Measurements from ENCODE around the gene SYNPO.

Gene SYNPO

GRCh38 chr5:150624334-150625163 is 15.9 kb upstream of the SYNPO start:
- peak in 1 of 2 donors; percentile 15 for DNase-seq (ENCODE audit: low read depth in 2 of 2)

GRCh38 chr5:150625164-150625535 is 15.3 kb upstream of the SYNPO start:
- no peak for DNase-seq (ENCODE audit: low read depth in 2 of 2)

GRCh38 chr5:150625831-150626746 is 14.4 kb upstream of the SYNPO start:
- DNase-seq (ENCODE audit: low read depth in 2 of 2): no peak

DNA sequence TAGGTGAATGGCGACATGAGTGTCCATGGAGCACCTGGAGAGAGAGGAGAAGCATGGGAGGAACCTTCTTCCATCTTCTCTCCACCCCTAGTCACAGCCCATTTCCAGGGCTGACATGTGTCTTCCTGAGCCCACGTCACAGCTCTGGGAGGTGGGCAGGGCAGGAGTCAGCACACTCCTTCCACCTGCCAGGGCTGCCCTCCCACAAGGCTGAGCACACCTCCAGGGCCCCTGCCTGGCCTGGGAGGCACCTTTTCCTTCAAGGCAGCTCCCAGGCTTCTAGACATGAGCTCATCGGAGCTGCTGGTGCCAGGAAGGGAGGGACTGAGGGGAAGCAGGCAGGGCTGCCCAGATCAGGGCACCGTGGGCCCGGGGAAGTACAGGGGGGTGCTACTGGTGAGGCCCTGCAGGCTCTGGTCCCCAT is 13.6 kb upstream of the SYNPO start:
- DNase-seq (ENCODE audit: low read depth in 2 of 2): no peak

DNA sequence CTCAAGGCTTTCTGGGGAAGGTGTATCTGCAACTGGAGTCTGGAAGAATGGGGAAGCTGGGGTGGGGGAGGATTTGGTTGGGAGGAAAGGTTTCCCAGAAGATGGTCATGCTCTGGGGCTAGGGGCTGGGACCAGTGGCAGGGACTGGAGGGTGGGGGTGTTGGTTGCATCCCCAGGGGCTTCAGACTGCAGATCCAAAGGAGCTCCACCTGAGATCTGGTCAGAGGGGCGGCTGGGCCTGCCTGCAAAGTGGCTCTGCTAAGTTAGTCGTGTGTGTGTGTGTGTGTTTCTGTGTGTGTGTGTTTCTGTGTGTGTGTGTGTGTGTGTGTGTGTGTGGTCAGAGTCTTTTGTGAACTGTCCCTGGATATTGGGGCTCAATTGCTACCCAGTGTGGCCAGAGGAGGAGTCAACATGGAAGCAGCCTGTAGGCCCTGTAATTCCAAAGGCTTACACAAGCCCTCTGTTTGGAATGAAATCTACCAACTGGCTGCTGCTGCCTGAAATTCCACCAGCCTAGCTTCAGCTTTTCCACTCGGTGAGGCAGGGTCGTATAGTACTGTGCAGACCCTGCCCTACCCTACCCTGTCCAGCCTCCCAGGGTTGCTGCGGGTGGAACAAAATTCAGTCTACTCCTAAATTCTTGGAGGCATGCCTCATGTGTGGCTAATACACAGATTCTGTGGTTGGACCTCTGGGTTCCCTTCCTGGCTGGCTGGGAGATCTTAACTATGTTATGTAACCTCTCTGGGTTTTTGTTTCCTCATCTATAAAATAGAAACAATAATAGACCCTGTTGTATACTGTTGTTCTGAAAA is 12.5 kb upstream of the SYNPO start:
- DNase-seq (ENCODE audit: low read depth in 2 of 2): no peak

GRCh38 chr5:150628936-150629485 is 11.4 kb upstream of the SYNPO start:
- DNase-seq (ENCODE audit: low read depth in 2 of 2): no peak

GRCh38 chr5:150630016-150630415 is 10.4 kb upstream of the SYNPO start:
- no peak for DNase-seq (ENCODE audit: low read depth in 2 of 2)

GRCh38 chr5:150630461-150631325 is 9.8 kb upstream of the SYNPO start:
- no peak for DNase-seq (ENCODE audit: low read depth in 2 of 2)

- no peak for DNase-seq (ENCODE audit: low read depth in 2 of 2)
Observed at GRCh38 chr5:150631326-150631701, 9.1 kb upstream of the SYNPO start.

GRCh38 chr5:150632305-150633160 is 7.9 kb upstream of the SYNPO start:
- no peak for DNase-seq (ENCODE audit: low read depth in 2 of 2)

DNA sequence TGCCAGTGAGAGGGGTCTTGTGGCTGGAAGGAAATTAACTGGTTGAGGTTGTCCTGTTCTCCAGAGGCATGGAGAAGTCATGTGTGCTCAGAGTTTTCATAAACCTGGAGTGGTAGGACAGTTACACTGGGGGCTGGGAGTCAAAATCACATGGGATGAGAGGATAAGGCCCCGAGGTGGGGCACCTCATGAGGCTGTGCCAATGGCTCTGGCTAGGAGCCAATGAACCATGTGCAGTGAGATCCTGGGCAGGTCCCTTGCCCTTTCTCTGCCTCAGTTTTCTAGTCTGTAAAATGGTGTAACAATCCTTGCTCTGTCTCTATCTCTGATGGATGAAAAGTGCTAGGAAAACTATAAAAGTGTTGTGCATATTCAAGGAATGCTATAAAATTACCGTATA is 7.0 kb upstream of the SYNPO start:
- DNase-seq (ENCODE audit: low read depth in 2 of 2): no peak

DNA sequence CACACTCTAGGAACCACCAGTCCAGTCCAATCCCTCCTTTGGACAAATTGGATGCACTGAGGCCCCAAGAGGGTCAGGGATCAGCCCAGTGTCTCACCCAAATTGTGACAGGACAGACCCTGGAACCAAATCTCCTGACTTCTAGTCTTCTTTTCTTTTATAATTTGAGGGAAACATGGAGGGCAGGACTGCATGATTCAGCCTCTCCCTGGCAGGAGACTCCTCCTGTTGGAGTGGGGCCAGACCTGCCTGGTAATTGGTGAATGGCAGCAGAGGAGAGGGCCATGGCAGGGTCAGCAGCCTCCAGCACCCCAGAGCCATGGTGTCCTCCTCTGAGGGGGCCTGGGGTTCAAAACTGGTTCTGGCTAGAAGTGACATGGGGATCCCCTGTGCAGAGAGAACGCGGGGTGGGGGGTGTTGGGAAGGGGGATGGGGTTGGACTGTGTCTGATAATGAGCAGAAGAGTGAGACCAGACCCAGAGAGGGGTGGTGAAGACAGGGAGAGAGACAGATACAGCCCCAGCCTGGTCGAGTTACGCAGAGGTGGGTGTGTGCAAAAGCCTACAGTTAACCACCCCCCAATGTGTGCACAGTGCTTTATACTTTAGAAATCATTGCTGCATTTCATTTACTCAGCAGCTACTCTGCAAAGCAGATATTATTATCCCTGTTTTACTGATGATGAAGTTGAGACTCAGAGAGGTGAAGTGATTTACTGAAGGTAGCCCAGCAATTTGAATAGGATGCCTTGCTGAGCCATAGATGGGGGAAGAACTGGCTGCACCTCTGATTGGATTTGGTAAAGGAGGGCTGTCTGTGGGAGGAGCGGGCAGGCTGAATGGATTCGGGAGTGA is 3.8 kb upstream of the SYNPO start:
- no peak for DNase-seq (ENCODE audit: low read depth in 2 of 2)

DNA sequence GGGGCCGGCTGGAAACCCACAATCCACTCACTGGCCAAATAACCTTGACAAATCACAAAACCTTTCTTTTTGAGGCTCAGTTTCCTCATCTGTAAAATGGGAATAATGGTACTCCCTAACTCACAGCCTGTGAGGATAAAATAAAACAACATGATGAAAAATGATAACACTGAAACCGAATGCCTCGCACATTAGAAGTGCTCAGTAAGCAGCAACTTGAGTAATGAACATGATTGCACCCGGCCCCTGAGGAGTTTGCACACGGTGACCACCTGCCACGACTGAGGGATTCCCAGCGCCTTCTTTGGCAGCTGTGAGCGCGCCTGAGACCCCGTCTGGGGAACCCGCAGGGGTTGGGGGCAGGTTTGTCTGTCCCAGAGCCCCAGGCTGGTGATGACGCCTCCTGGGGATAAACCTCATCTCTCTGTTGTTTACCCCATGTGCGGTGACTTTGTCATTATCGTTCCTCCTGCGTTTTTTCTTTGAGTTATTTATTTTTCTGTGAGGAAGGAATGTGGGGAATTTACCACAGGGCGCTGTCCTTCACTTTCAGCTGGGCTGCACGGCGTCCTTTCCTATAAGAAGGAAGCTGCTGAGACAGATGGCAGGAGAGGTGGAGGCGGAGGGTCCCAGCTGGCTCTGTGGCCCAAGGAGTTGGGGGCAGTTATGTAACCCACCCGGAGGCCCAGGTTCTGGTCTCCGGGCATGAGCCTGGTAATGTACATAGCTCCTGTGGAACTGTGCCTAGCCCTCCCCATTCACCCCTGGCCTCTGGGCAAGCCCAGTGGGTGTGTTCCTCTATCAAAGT is 3.0 kb upstream of the SYNPO start:
- DNase-seq (ENCODE audit: low read depth in 2 of 2): no peak

DNA sequence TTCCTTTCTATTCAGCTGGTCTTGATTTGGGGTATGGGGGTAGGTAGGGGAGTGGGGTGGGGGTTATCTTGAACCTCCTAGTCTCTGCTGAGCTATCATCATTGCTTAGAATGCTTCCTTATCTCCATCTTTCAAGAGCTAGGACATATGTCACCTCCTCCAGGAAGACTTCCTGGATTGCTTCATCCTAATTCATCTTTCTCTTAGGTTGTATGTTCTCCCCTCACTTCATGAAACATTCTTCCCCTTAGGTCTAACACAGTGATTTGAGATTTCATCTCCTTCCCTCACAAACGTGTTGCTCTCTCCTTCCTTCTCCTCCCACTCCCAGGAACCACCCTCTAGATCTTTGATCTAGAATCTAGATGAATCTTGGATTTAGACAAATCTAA is 2.4 kb upstream of the SYNPO start:
- no peak for DNase-seq (ENCODE audit: low read depth in 2 of 2)

GRCh38 chr5:150638488-150639376 is 1.7 kb upstream of the SYNPO start:
- no peak for DNase-seq (ENCODE audit: low read depth in 2 of 2)

GRCh38 chr5:150639377-150639692 is 1.1 kb upstream of the SYNPO start:
- DNase-seq (ENCODE audit: low read depth in 2 of 2): no peak

GRCh38 chr5:150639751-150640150 is 709 bp upstream of the SYNPO start:
- no peak for DNase-seq (ENCODE audit: low read depth in 2 of 2)

Measured in stimulated activated CD8-positive, alpha-beta memory T cell treated with anti-CD3 and anti-CD28 coated beads, Interleukin-7, amount 100 ng/mL, for 4 hours (primary cell).